A673 (cell line): ENCODE data around the gene ENO3.

Experiments
- CTCF ChIP-seq: fragments of 300-800, 200-600 bp; sonication (generic); conservative IDR thresholded peaks from 2 replicates; pipeline ENCODE4 v1.5.1; 2017; ENCODE audit warnings: low read depth, mild to moderate bottlenecking, antibody characterized with exemption, low read length, moderate library complexity, mixed read lengths
- EZH2 ChIP-seq: fragments of 200-600 bp; sonication (generic); IDR thresholded peaks from 2 replicates; pipeline ENCODE4 v1.6.1; 2017; ENCODE audit warnings: borderline replicate concordance, low read depth, mild to moderate bottlenecking, mixed read lengths, antibody characterized with exemption, low read length; ENCODE audit not compliant: poor library complexity, severe bottlenecking

- no peak for TF ChIP-seq CTCF
- TF ChIP-seq EZH2 = no peak
These were observed 9.7 kb upstream of the ENO3 start for GRCh38 chr17:4941319-4941610.
